ENCODE measurements around the gene NCKAP1. TPM values are rescaled to one million over a fixed set of nuclear protein-coding genes. Genes with fewer than 3 reads are reported as not detected.

NCKAP1 gene
- total RNA-seq, 1 experiment from 2014 or later = 76.2 TPM

DNA sequence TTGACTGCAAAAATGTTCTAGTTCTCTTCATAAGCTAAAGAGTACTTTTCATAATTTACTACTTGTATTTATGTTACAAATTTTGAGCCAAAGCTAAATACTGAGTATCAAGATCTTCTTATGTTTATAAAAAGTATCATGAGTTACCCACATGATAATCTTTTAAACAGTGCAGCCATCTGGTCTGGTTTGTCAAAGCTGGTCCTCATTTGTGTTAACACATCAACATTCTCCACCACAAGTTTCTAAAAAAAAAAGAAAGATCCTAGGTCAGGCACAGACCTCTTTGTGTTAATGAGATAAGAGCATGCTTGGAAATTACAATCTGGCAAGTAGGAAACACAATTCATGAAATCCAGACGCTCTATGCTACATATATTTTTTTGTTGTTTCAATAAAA lies 96.3 kb downstream of the NCKAP1 start:
- Histone ChIP-seq H3K36me3 (ENCODE audit: low read depth, low read length) (peaks cover 13% of the 10 kb centered on the region; the same call in 1 of the 2 replicates), H3K4me1 (ENCODE audit: insufficient read depth, low read length) (no peaks in the 10 kb centered on the region), H3K4me3 (ENCODE audit: low read length) (no peak overlapping the region), H3K27ac (ENCODE audit: low read length) (no peak overlapping the region), H3K9me2 (replicated peaks; ENCODE audit: low read length) (no peaks in the 10 kb centered on the region), H3F3A (ENCODE audit: low read length, unreplicated experiment) (no peaks in the 10 kb centered on the region), H2AFZ (ENCODE audit: low read length) (no peak overlapping the region), H3K79me2 (ENCODE audit: low read length) (no peaks in the 10 kb centered on the region), H3K27me3 (ENCODE audit: low read length) (no peaks in the 10 kb centered on the region), H3K9ac (ENCODE audit: low read length) (no peak overlapping the region), H4K20me1 (ENCODE audit: low read length) (no peaks in the 10 kb centered on the region), H3K9me3 (ENCODE audit: low read length) (no peaks in the 10 kb centered on the region), H3K4me2 (ENCODE audit: low read length) (no peak overlapping the region)
- POLR2A ChIA-PET (ENCODE audit: unreplicated experiment) = no interaction called here
- CTCF ChIA-PET = no interaction called here
- intact Hi-C loops (cut with micrococcal nuclease) = no loop called here
- no peak for ATAC-seq
- TF ChIP-seq EZH2phosphoT487 (IDR thresholded peaks at IDR 0.05; ENCODE audit: borderline replicate concordance, low read length) = no peak
- TF ChIP-seq, protein P1, sequence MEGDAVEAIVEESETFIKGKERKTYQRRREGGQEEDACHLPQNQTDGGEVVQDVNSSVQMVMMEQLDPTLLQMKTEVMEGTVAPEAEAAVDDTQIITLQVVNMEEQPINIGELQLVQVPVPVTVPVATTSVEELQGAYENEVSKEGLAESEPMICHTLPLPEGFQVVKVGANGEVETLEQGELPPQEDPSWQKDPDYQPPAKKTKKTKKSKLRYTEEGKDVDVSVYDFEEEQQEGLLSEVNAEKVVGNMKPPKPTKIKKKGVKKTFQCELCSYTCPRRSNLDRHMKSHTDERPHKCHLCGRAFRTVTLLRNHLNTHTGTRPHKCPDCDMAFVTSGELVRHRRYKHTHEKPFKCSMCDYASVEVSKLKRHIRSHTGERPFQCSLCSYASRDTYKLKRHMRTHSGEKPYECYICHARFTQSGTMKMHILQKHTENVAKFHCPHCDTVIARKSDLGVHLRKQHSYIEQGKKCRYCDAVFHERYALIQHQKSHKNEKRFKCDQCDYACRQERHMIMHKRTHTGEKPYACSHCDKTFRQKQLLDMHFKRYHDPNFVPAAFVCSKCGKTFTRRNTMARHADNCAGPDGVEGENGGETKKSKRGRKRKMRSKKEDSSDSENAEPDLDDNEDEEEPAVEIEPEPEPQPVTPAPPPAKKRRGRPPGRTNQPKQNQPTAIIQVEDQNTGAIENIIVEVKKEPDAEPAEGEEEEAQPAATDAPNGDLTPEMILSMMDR (conservative IDR thresholded peaks at IDR 0.05; ENCODE audit: low read depth, low read length) = no peak
- TF ChIP-seq EZH2 (IDR thresholded peaks at IDR 0.05; ENCODE audit: low read length, unreplicated experiment) = no peak
- no peak for DNase-seq
- no TSS peak for BruUV-seq (replicated peaks)

- ATAC-seq (no peak), DNase-seq (no peak)
- Histone ChIP-seq H3K9ac (ENCODE audit: low read length) (no peak overlapping the region), H3K36me3 (ENCODE audit: low read depth, low read length) (peaks cover 13% of the 10 kb centered on the region; the same call in 1 of the 2 replicates), H3K79me2 (ENCODE audit: low read length) (no peaks in the 10 kb centered on the region), H4K20me1 (ENCODE audit: low read length) (no peaks in the 10 kb centered on the region), H3K4me2 (ENCODE audit: low read length) (no peak overlapping the region), H3K9me2 (replicated peaks; ENCODE audit: low read length) (no peaks in the 10 kb centered on the region), H3K27ac (ENCODE audit: low read length) (no peak overlapping the region), H3K27me3 (ENCODE audit: low read length) (no peaks in the 10 kb centered on the region), H3K4me1 (ENCODE audit: insufficient read depth, low read length) (no peaks in the 10 kb centered on the region), H3K4me3 (ENCODE audit: low read length) (no peak overlapping the region), H2AFZ (ENCODE audit: low read length) (no peak overlapping the region), H3K9me3 (ENCODE audit: low read length) (no peaks in the 10 kb centered on the region), H3F3A (ENCODE audit: low read length, unreplicated experiment) (no peaks in the 10 kb centered on the region)
- ChIA-PET POLR2A (ENCODE audit: unreplicated experiment) (no interaction called here), CTCF (no interaction called here)
- BruUV-seq (replicated peaks) = no TSS peak
- intact Hi-C loops (cut with micrococcal nuclease) = no loop called here
- TF ChIP-seq EZH2 (IDR thresholded peaks at IDR 0.05; ENCODE audit: low read length, unreplicated experiment) (no peak), EZH2phosphoT487 (IDR thresholded peaks at IDR 0.05; ENCODE audit: borderline replicate concordance, low read length) (no peak)
- TF ChIP-seq, protein P1 (conservative IDR thresholded peaks at IDR 0.05; ENCODE audit: low read depth, low read length) = no peak
Observed at GRCh38 chr2:182941121-182941722, 97.0 kb downstream of the NCKAP1 start.

DNA sequence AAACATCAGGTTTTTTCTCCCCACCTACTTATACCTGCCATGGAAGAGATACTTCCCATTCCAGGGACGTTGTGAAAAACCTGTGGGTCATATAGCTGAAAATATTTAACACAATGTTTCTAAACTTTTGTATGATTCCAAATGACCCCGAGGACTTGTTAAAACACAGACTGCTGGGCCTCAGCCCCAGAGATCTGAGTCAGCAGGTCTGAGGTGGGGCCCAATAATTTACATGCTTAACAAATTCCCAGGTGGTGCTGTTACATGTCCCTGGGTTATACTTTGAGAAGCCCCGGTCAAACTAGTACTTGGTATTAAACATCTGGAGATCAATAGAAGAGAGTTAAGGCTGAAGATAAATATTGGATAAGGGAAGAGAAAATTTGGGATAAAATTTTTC lies 100.4 kb downstream of the NCKAP1 start:
- Histone ChIP-seq H3K79me2 (ENCODE audit: low read length) (no peaks in the 10 kb centered on the region), H3K9me3 (ENCODE audit: low read length) (no peaks in the 10 kb centered on the region), H4K20me1 (ENCODE audit: low read length) (no peaks in the 10 kb centered on the region), H3K4me1 (ENCODE audit: insufficient read depth, low read length) (no peaks in the 10 kb centered on the region), H3K36me3 (ENCODE audit: low read depth, low read length) (peaks cover 27% of the 10 kb centered on the region; the same call in 1 of the 2 replicates), H3F3A (ENCODE audit: low read length, unreplicated experiment) (no peaks in the 10 kb centered on the region), H3K4me2 (ENCODE audit: low read length) (no peak overlapping the region), H2AFZ (ENCODE audit: low read length) (no peak overlapping the region), H3K27ac (ENCODE audit: low read length) (no peak overlapping the region), H3K9me2 (replicated peaks; ENCODE audit: low read length) (no peaks in the 10 kb centered on the region), H3K9ac (ENCODE audit: low read length) (no peak overlapping the region), H3K27me3 (ENCODE audit: low read length) (no peaks in the 10 kb centered on the region), H3K4me3 (ENCODE audit: low read length) (no peak overlapping the region)
- DNase-seq (no peak), ATAC-seq (no peak)
- TF ChIP-seq, protein P1 (conservative IDR thresholded peaks at IDR 0.05; ENCODE audit: low read depth, low read length) = no peak
- TF ChIP-seq EZH2phosphoT487 (IDR thresholded peaks at IDR 0.05; ENCODE audit: borderline replicate concordance, low read length) = no peak
- no peak for TF ChIP-seq EZH2 (IDR thresholded peaks at IDR 0.05; ENCODE audit: low read length, unreplicated experiment)
- no TSS peak for BruUV-seq (replicated peaks)
- intact Hi-C loops (cut with micrococcal nuclease) = no loop called here
- ChIA-PET POLR2A (ENCODE audit: unreplicated experiment) (interaction anchor here (0.6 kb wide), 1 partner anchor 19 kb away, joined by 5 read pairs; no protein-coding TSS in a partner anchor), CTCF (no interaction called here)
